Uterus (tissue), 4 donors: ENCODE data around the gene PGRMC2. TPM values are rescaled to one million over a fixed set of nuclear protein-coding genes. Genes with fewer than 3 reads are reported as not detected.

Experiments
- DNase-seq, 2 donors: peaks; one replicate each; pipeline ENCODE4 v3.0.0-alpha.2; 2019 to 2020
- H3K27ac ChIP-seq, 2 donors: fragments of 200-600 bp; sonication (generic); 1 replicate in 1 of 2; 2 replicates in 1 of 2; pipeline ENCODE4 v1.5.1; 2016 to 2018
- H3K27me3 ChIP-seq, 2 donors: fragments of 200-600 bp; sonication (generic); one replicate each; pipeline ENCODE4 v1.5.1; 2018 to 2019; ENCODE audit warnings: control low read depth in 1 of 2
- H3K36me3 ChIP-seq, 2 donors: fragments of 200-600 bp; sonication (generic); one replicate each; pipeline ENCODE4 v1.5.1; 2019; ENCODE audit warnings: control low read depth in 1 of 2
- H3K4me1 ChIP-seq, 2 donors: fragments of 200-600 bp; sonication (generic); one replicate each; pipeline ENCODE4 v1.5.1; 2018 to 2019; ENCODE audit warnings: control low read depth in 1 of 2
- H3K4me3 ChIP-seq, 2 donors: fragments of 200-600 bp; sonication (generic); 1 replicate in 1 of 2; 2 replicates in 1 of 2; pipeline ENCODE4 v1.5.1; 2018 to 2019; ENCODE audit warnings: mild to moderate bottlenecking in 1 of 2
- H3K9me3 ChIP-seq, 2 donors: fragments of 200-600 bp; sonication (generic); one replicate each; pipeline ENCODE4 v1.5.1; 2019; ENCODE audit warnings: control low read depth in 1 of 2
- CTCF ChIP-seq, 4 experiments: fragments of 200-600 bp in 2 of 4; fragments of 450-650 bp in 2 of 4; sonication (generic) in 2 of 4; IDR thresholded peaks; one replicate each; pipeline ENCODE4 v1.5.1; 2016 to 2019; ENCODE audit warnings: antibody characterized with exemption in 4 of 4, mild to moderate bottlenecking in 2 of 4, moderate library complexity in 1 of 4
- POLR2A ChIP-seq, 2 donors: fragments of 450-650 bp; IDR thresholded peaks; one replicate each; pipeline ENCODE4 v1.6.1; 2016; ENCODE audit warnings: antibody characterized with exemption in 2 of 2, mild to moderate bottlenecking in 1 of 2, moderate library complexity in 1 of 2
- intact Hi-C: fragments of 100-400 bp; cut with DNase I; formaldehyde crosslinking; loops from one replicate; pipeline ENCODE4 v1.15.1; 2023; ENCODE audit warnings: low total_unique reads
- total RNA-seq, 4 donors: library from RNA; depleted of rRNA in 3 of 4; stranded (reverse); fragments of >200 nt in 3 of 4; gene quantifications; one replicate each; pipeline versions ENCODE4 v1.1.0 to v1.2.4, GENCODE V29; 2014 to 2023
- donor health status: DM: yes; HTN: yes; CAD: no.

PGRMC2 gene
- total RNA-seq, 4 donors from 2014 or later: 14.9 to 66.0 (median 37.6) TPM

DNA sequence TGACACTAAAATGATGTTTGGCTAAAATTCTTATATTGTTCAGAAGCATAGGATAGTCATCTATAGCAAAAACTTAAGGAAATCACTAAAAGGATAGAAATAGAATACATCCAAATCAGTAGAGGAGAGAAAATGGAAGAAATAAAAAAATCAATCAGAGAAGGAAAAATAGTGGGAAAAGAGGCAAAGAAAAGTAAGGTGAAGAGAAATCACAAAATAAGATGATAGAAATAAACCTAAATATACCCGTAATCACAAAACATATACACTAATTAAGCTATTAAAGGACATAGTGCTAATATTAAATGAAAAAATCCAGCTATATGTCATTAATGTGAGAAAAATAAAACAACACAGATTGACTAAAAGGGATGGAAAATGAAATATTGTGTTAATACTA, 6.3 kb downstream of the PGRMC2 start:
- intact Hi-C loops: no loop called here
- no peaks in the 10 kb centered on the region for H3K9me3 ChIP-seq
- H3K27ac ChIP-seq: no peak overlapping the region
- no peak for DNase-seq
- TF ChIP-seq POLR2A (IDR thresholded peaks at IDR 0.05) (no peak), CTCF (IDR thresholded peaks at IDR 0.05) (no peak)
- H3K27me3 ChIP-seq: no peaks in the 10 kb centered on the region
- no peak overlapping the region for H3K4me3 ChIP-seq
- H3K36me3 ChIP-seq: no peaks in the 10 kb centered on the region
- H3K4me1 ChIP-seq: peaks cover 0 to 12% of the 10 kb centered on the region in 2 donors

GRCh38 chr4:128279624-128280225, 7.9 kb downstream of the PGRMC2 start:
- H3K36me3 ChIP-seq: no peaks in the 10 kb centered on the region
- H3K4me1 ChIP-seq: peaks cover 0 to 11% of the 10 kb centered on the region in 2 donors
- no peak for DNase-seq
- TF ChIP-seq CTCF (IDR thresholded peaks at IDR 0.05) (no peak), POLR2A (IDR thresholded peaks at IDR 0.05) (no peak)
- H3K9me3 ChIP-seq: no peaks in the 10 kb centered on the region
- no peak overlapping the region for H3K27ac ChIP-seq
- H3K4me3 ChIP-seq: no peak overlapping the region
- intact Hi-C loops: no loop called here
- H3K27me3 ChIP-seq: no peaks in the 10 kb centered on the region

DNA sequence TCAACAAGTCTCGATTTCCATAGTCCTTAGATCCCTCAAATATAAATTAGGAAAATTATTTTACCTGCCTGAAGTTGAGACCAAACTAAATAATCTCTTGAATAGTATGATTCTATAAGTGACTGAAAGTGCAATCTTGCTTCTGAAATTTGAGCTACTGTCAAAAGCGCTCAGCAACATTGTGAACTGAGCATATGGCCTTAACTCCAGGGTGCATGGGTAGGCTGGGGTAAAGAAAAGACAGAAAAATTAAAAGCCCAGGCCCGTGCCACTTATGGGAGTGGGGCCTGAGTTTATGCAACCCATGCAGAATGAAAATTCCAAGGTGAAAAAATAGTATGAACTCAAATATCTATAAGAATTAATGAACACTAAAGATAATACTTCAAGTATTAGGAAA, 9.8 kb downstream of the PGRMC2 start:
- no peaks in the 10 kb centered on the region for H3K9me3 ChIP-seq
- H3K27ac ChIP-seq: no peak overlapping the region
- intact Hi-C loops: no loop called here
- no peak overlapping the region for H3K4me3 ChIP-seq
- DNase-seq: no peak
- peaks cover 0 to 5% of the 10 kb centered on the region in 2 donors for H3K4me1 ChIP-seq
- H3K36me3 ChIP-seq: no peaks in the 10 kb centered on the region
- no peaks in the 10 kb centered on the region for H3K27me3 ChIP-seq
- no peak for TF ChIP-seq POLR2A (IDR thresholded peaks at IDR 0.05)
- no peak for TF ChIP-seq CTCF (IDR thresholded peaks at IDR 0.05)

- Histone ChIP-seq H3K9me3 (no peaks in the 10 kb centered on the region), H3K36me3 (no peaks in the 10 kb centered on the region), H3K27ac (no peak overlapping the region), H3K4me1 (no peaks in the 10 kb centered on the region), H3K4me3 (no peak overlapping the region), H3K27me3 (no peaks in the 10 kb centered on the region)
- TF ChIP-seq CTCF (IDR thresholded peaks at IDR 0.05) (no peak), POLR2A (IDR thresholded peaks at IDR 0.05) (no peak)
- intact Hi-C loops: no loop called here
- DNase-seq: no peak
Observed at GRCh38 chr4:128275346-128275745, 12.3 kb downstream of the PGRMC2 start.

DNA sequence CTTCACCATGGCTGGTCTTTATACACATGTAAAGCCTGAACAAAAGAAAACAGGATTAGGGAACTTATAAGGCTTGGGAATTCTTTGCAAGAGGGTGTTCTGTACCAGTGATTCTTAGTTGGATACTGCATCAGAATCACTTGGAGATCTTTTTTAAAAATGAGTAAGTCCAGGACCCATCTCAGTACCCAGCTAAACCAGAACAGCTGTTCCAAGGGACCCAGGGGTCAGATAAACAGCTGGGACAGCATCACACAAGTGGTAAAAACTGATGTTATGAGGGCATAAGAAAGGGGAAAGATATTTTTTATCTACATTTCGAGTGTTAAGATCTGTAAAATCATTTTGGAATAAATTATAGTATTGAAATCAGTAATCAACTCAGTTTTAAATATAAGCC, 16.1 kb downstream of the PGRMC2 start:
- TF ChIP-seq CTCF (IDR thresholded peaks at IDR 0.05): no peak
- no peak for TF ChIP-seq POLR2A (IDR thresholded peaks at IDR 0.05)
- intact Hi-C loops: no loop called here
- no peak for DNase-seq
- Histone ChIP-seq H3K27ac (no peak overlapping the region), H3K4me3 (no peak overlapping the region), H3K27me3 (no peaks in the 10 kb centered on the region), H3K9me3 (no peaks in the 10 kb centered on the region), H3K4me1 (no peaks in the 10 kb centered on the region), H3K36me3 (no peaks in the 10 kb centered on the region)
